Measurements from ENCODE around the gene SBF1. TPM values are rescaled to one million over a fixed set of nuclear protein-coding genes. Genes with fewer than 3 reads are reported as not detected.

The SBF1 gene
- total RNA-seq (2014; rRNA removed; shearing (Covaris generic)) (92.0 and 93.5 TPM in 2 replicates), polyA plus RNA-seq (2016; fragmentation: Nextera tagmentation; extraction: Ambion mirVana) (25.2 and 27.6 TPM in 2 replicates)

- 1 to 2% methylated on average over 20 to 67 of the region's 97 CpGs for WGBS, 2 experiments (ENCODE audit: low coverage in 1 of 2, low lambda C conversion rate in 2 of 2, missing lambda C conversion rate in 2 of 2)
- no peaks in the 10 kb centered on the region for H3K36me3 ChIP-seq (ENCODE audit: low read depth)
- peak within 1 kb of the TSS; percentile 88 for H3K4me2 ChIP-seq (ENCODE audit: unreplicated experiment)
- no peaks in the 10 kb centered on the region; the same call in 1 of the 2 replicates for H4K20me1 ChIP-seq (ENCODE audit: insufficient read depth)
- in situ Hi-C loops (cut with MboI): no loop called here
- peak within 1 kb of the TSS; percentile 80 for H3K4me3 ChIP-seq
- peaks cover 47% of the 10 kb centered on the region for H3K79me2 ChIP-seq (ENCODE audit: insufficient read depth)
- TF ChIP-seq EZH2 (IDR thresholded peaks at IDR 0.05; ENCODE audit: insufficient read depth, poor library complexity, severe bottlenecking): no peak
- no peak for TF ChIP-seq EZH2phosphoT487 (IDR thresholded peaks at IDR 0.05; ENCODE audit: insufficient read depth, low read depth)
- H3K4me1 ChIP-seq (ENCODE audit: insufficient read depth): peaks cover 22% of the 10 kb centered on the region
- peak within 1 kb of the TSS; percentile 83 for H3K9ac ChIP-seq
- H3K9me2 ChIP-seq (ENCODE audit: insufficient read depth): no peaks in the 10 kb centered on the region
- peak within 1 kb of the TSS; percentile 74 for H3K27ac ChIP-seq
- H3K27me3 ChIP-seq (replicated peaks; ENCODE audit: insufficient read depth): no peaks in the 10 kb centered on the region
- peak; percentile 98 for DNase-seq
- H3F3A ChIP-seq (ENCODE audit: insufficient read depth): no peaks in the 10 kb centered on the region
- H3K9me3 ChIP-seq (ENCODE audit: low read depth): no peaks in the 10 kb centered on the region
- peak within 1 kb of the TSS; percentile 75 for H2AFZ ChIP-seq
Observed at GRCh38 chr22:50474710-50475651, at the start of gene SBF1. Gene SBF1 (minus strand): TSS chr22:50475035. CDS start chr22:50474840, 195 bp downstream.

- peak overlapping the region; percentile 91 for H3K4me2 ChIP-seq (ENCODE audit: unreplicated experiment)
- in situ Hi-C loops (cut with MboI): no loop called here
- H3F3A ChIP-seq (ENCODE audit: insufficient read depth): peaks cover 16% of the 10 kb centered on the region; the same call in 1 of the 2 replicates
- H3K9me2 ChIP-seq (ENCODE audit: insufficient read depth): no peaks in the 10 kb centered on the region
- no peak overlapping the region for H2AFZ ChIP-seq
- no peaks in the 10 kb centered on the region for H4K20me1 ChIP-seq (ENCODE audit: insufficient read depth)
- H3K9ac ChIP-seq: peak overlapping the region; percentile 85
- peak overlapping the region; percentile 77 for H3K4me3 ChIP-seq
- DNase-seq: no peak
- no peaks in the 10 kb centered on the region for H3K27me3 ChIP-seq (replicated peaks; ENCODE audit: insufficient read depth)
- peak overlapping the region; percentile 84 for H3K27ac ChIP-seq
- H3K79me2 ChIP-seq (ENCODE audit: insufficient read depth): peaks cover 34% of the 10 kb centered on the region
- WGBS, 2 experiments (ENCODE audit: low coverage in 1 of 2, low lambda C conversion rate in 2 of 2, missing lambda C conversion rate in 2 of 2): 68 to 72% methylated on average over 24 to 25 of the region's 25 CpGs
- no peaks in the 10 kb centered on the region for H3K9me3 ChIP-seq (ENCODE audit: low read depth)
- H3K36me3 ChIP-seq (ENCODE audit: low read depth): 0 out of 2 replicates have a peak, but pooled peaks cover 6% of the 10 kb centered on the region
- TF ChIP-seq EZH2phosphoT487 (IDR thresholded peaks at IDR 0.05; ENCODE audit: insufficient read depth, low read depth) (no peak), EZH2 (IDR thresholded peaks at IDR 0.05; ENCODE audit: insufficient read depth, poor library complexity, severe bottlenecking) (no peak)
- no peaks in the 10 kb centered on the region for H3K4me1 ChIP-seq (ENCODE audit: insufficient read depth)
Observed at GRCh38 chr22:50523806-50524675, 49.2 kb upstream of the SBF1 start.

- WGBS, 2 experiments (ENCODE audit: low coverage in 1 of 2, low lambda C conversion rate in 2 of 2, missing lambda C conversion rate in 2 of 2): 95 to 97% methylated on average over 16 of the region's 16 CpGs
- H3K4me3 ChIP-seq: no peak overlapping the region
Observed at GRCh38 chr22:50523458-50523805, 48.6 kb upstream of the SBF1 start.

More at GRCh38 chr22:50523458-50523805, 48.6 kb upstream of the SBF1 start:
- H3K9ac ChIP-seq: no peak overlapping the region
- H3K27me3 ChIP-seq (replicated peaks; ENCODE audit: insufficient read depth): no peaks in the 10 kb centered on the region
- H3K4me2 ChIP-seq (ENCODE audit: unreplicated experiment): no peak overlapping the region
- in situ Hi-C loops (cut with MboI): no loop called here
- no peaks in the 10 kb centered on the region for H3K4me1 ChIP-seq (ENCODE audit: insufficient read depth)
- no peaks in the 10 kb centered on the region for H3K9me2 ChIP-seq (ENCODE audit: insufficient read depth)
- no peak for DNase-seq
- no peaks in the 10 kb centered on the region for H4K20me1 ChIP-seq (ENCODE audit: insufficient read depth)
- peaks cover 34% of the 10 kb centered on the region for H3K79me2 ChIP-seq (ENCODE audit: insufficient read depth)
- TF ChIP-seq EZH2 (IDR thresholded peaks at IDR 0.05; ENCODE audit: insufficient read depth, poor library complexity, severe bottlenecking) (no peak), EZH2phosphoT487 (IDR thresholded peaks at IDR 0.05; ENCODE audit: insufficient read depth, low read depth) (no peak)
- no peak overlapping the region for H2AFZ ChIP-seq
- H3K9me3 ChIP-seq (ENCODE audit: low read depth): no peaks in the 10 kb centered on the region
- peaks cover 10% of the 10 kb centered on the region; the same call in 1 of the 2 replicates for H3F3A ChIP-seq (ENCODE audit: insufficient read depth)
- H3K36me3 ChIP-seq (ENCODE audit: low read depth): 0 out of 2 replicates have a peak, but pooled peaks cover 6% of the 10 kb centered on the region
- H3K27ac ChIP-seq: no peak overlapping the region

Measured in GM23248 (cell line).